Measurements from ENCODE around the gene HAO2. TPM values are rescaled to one million over a fixed set of nuclear protein-coding genes. Genes with fewer than 3 reads are reported as not detected.

HAO2 gene
- total RNA-seq (2021) = 0.13 and 0.61 TPM in 2 replicates
- long read RNA-seq, partial matches to known transcripts = 0 of 1 reads
- long read RNA-seq, other reads (novel, unspliced or antisense) = 1 of 1 reads

GRCh38 chr1:119368554-119368953 lies at the start of gene HAO2:
Gene HAO2, plus strand, starts transcription at chr1:119368785. Its CDS starts 12,301 bp downstream, at chr1:119381086.
- no peaks in the 10 kb centered on the region for H4K20me1 ChIP-seq (ENCODE audit: control insufficient read depth, insufficient read depth, insufficient read length)
- no peak within 1 kb of the TSS for H3T11ph ChIP-seq (ENCODE audit: low read length)
- H3K79me1 ChIP-seq (ENCODE audit: insufficient read depth, low read depth, low read length, poor library complexity, severe bottlenecking) = no peaks in the 10 kb centered on the region
- H3K9me3 ChIP-seq (ENCODE audit: control insufficient read depth, low read depth, low read length) = no peaks in the 10 kb centered on the region
- H2BK5ac ChIP-seq (ENCODE audit: insufficient read length, low read length) = no peak within 1 kb of the TSS
- no peak within 1 kb of the TSS for H2AK5ac ChIP-seq (ENCODE audit: insufficient read length, low read length)
- H3K23me2 ChIP-seq (ENCODE audit: insufficient read length, low read depth, low read length, poor library complexity, severe bottlenecking) = no peaks in the 10 kb centered on the region
- H4K91ac ChIP-seq (ENCODE audit: insufficient read length, low read depth, low read length) = no peak within 1 kb of the TSS
- no CpG with 5 or more reads among the region's 2 CpGs for WGBS (ENCODE audit: extremely low coverage, insufficient read length, low lambda C conversion rate)
- no peak within 1 kb of the TSS for H3K18ac ChIP-seq (ENCODE audit: insufficient read length, low read depth, low read length)
- no peak within 1 kb of the TSS for H4K5ac ChIP-seq (ENCODE audit: insufficient read length, low read depth, low read length)
- no peak within 1 kb of the TSS for H3K9ac ChIP-seq (ENCODE audit: extremely low read depth, insufficient read length, low read length)
- DNase-seq = no peak
- peaks cover 14 to 23% of the 10 kb centered on the region in 2 experiments for H3K4me1 Mint-ChIP-seq
- peaks cover 0 to 1% (median 0%) of the 10 kb centered on the region in 3 experiments; a peak in 2 of 7 replicates for H3K36me3 Mint-ChIP-seq (ENCODE audit: insufficient read depth in 1 of 3, low read depth in 3 of 3)
- H3K4me2 ChIP-seq (ENCODE audit: insufficient read depth, insufficient read length, low read length) = no peak within 1 kb of the TSS
- H3K23ac ChIP-seq (ENCODE audit: insufficient read length, low read depth, low read length) = no peak within 1 kb of the TSS
- no peaks in the 10 kb centered on the region for H3K27me3 ChIP-seq (ENCODE audit: insufficient read depth, low read length)
- no peak within 1 kb of the TSS for H3K4ac ChIP-seq (ENCODE audit: low read depth, low read length)
- H2BK15ac ChIP-seq (ENCODE audit: low read depth, low read length) = no peak within 1 kb of the TSS
- H3K27ac ChIP-seq (ENCODE audit: insufficient read length, low read depth, low read length) = no peak within 1 kb of the TSS
- no peak within 1 kb of the TSS for H3K56ac ChIP-seq (ENCODE audit: insufficient read length, low read depth, low read length)
- no peak within 1 kb of the TSS for H4K8ac ChIP-seq (replicated peaks; ENCODE audit: insufficient read length, low read depth, low read length)
- H3K4me1 ChIP-seq (ENCODE audit: insufficient read depth, low read length) = no peaks in the 10 kb centered on the region
- H3K9me3 Mint-ChIP-seq = no peaks in the 10 kb centered on the region
- H3K79me2 ChIP-seq (ENCODE audit: insufficient read depth, low read length) = no peaks in the 10 kb centered on the region
- H2BK120ac ChIP-seq (ENCODE audit: low read depth, low read length, poor library complexity, severe bottlenecking) = no peak within 1 kb of the TSS
- no peak for TF ChIP-seq CTCF (conservative IDR thresholded peaks at IDR 0.05)
- no peak within 1 kb of the TSS for H3K27ac Mint-ChIP-seq
- no peak within 1 kb of the TSS for H2BK20ac ChIP-seq (ENCODE audit: low read depth, low read length, poor library complexity, severe bottlenecking)
- peak within 1 kb of the TSS; percentile 89 for H2BK12ac ChIP-seq (ENCODE audit: insufficient read length, low read depth, low read length)
- no peak within 1 kb of the TSS for H3K4me3 Mint-ChIP-seq
- H2AFZ ChIP-seq (ENCODE audit: low read length) = no peak within 1 kb of the TSS
- H3K14ac ChIP-seq (ENCODE audit: insufficient read depth, low read length) = no peak within 1 kb of the TSS
- H3K27me3 Mint-ChIP-seq (ENCODE audit: low read depth) = no peaks in the 10 kb centered on the region; the same call in 1 of the 2 replicates
